Measurements from ENCODE around the gene AGO1.
"Not testable (repeated sequence)": the region's sequence is repeated elsewhere in the genome, so short reads cannot be mapped to it uniquely, and the experiment has no call there.

The AGO1 gene

GRCh38 chr1:35882945-35883634 is at the start of gene AGO1:
TSS of gene AGO1 (plus strand) at chr1:35883209. CDS start at chr1:35883422, 213 bp downstream.
- peak; percentile 91 for DNase-seq

GRCh38 chr1:35833395-35833794 is 49.6 kb upstream of the AGO1 start:
- DNase-seq: no peak

GRCh38 chr1:35834218-35834617 is 48.8 kb upstream of the AGO1 start:
- peak; percentile 4 for DNase-seq

- DNase-seq: peak; percentile 90
These were observed 47.6 kb upstream of the AGO1 start for GRCh38 chr1:35835398-35835797.

- no peak for DNase-seq
These were observed 46.3 kb upstream of the AGO1 start for GRCh38 chr1:35836734-35837133.

- DNase-seq: no peak
These were observed 44.2 kb upstream of the AGO1 start for GRCh38 chr1:35838693-35839245.

GRCh38 chr1:35844826-35845225 is 38.2 kb upstream of the AGO1 start:
- no peak for DNase-seq

GRCh38 chr1:35845766-35846165 is 37.2 kb upstream of the AGO1 start:
- DNase-seq: no peak

- no peak for DNase-seq
These were observed 35.0 kb upstream of the AGO1 start for GRCh38 chr1:35847935-35848565.

GRCh38 chr1:35850051-35850450 is 33.0 kb upstream of the AGO1 start:
- DNase-seq: no peak

- no peak for DNase-seq
These were observed 32.3 kb upstream of the AGO1 start for GRCh38 chr1:35850716-35851115.

GRCh38 chr1:35851132-35851869 is 31.7 kb upstream of the AGO1 start:
- DNase-seq: no peak

GRCh38 chr1:35852241-35852640 is 30.8 kb upstream of the AGO1 start:
- DNase-seq: no peak

- peak; percentile 16 for DNase-seq
These were observed 27.9 kb upstream of the AGO1 start for GRCh38 chr1:35854989-35855700.

- DNase-seq: no peak
These were observed 26.0 kb upstream of the AGO1 start for GRCh38 chr1:35856964-35857363.

GRCh38 chr1:35857830-35858229 is 25.2 kb upstream of the AGO1 start:
- DNase-seq: peak; percentile 6

GRCh38 chr1:35860696-35861095 is 22.3 kb upstream of the AGO1 start:
- DNase-seq: no peak

- no peak for DNase-seq
These were observed 19.9 kb upstream of the AGO1 start for GRCh38 chr1:35863136-35863535.

- no peak for DNase-seq
These were observed 19.0 kb upstream of the AGO1 start for GRCh38 chr1:35863881-35864625.

GRCh38 chr1:35864813-35865212 is 18.2 kb upstream of the AGO1 start:
- DNase-seq: peak; percentile 5

- DNase-seq: no peak
These were observed 16.0 kb upstream of the AGO1 start for GRCh38 chr1:35866991-35867390.

GRCh38 chr1:35869245-35869950 is 13.6 kb upstream of the AGO1 start:
- not testable (repeated sequence) for DNase-seq
